GM23248 (cell line): Measurements from ENCODE around the gene ALDH7A1.

Experiments
- EZH2 ChIP-seq: fragments of 200-600 bp; sonication (generic); IDR thresholded peaks from 2 replicates; pipeline ENCODE4 v1.6.1; 2018; ENCODE audit warnings: antibody characterized with exemption, mild to moderate bottlenecking; ENCODE audit not compliant: insufficient read depth, poor library complexity, severe bottlenecking
- EZH2phosphoT487 ChIP-seq: fragments of 200-600 bp; sonication (generic); IDR thresholded peaks from 2 replicates; pipeline ENCODE4 v1.6.1; 2018; ENCODE audit warnings: antibody characterized with exemption, moderate library complexity, mild to moderate bottlenecking, low read depth; ENCODE audit not compliant: insufficient read depth

DNA sequence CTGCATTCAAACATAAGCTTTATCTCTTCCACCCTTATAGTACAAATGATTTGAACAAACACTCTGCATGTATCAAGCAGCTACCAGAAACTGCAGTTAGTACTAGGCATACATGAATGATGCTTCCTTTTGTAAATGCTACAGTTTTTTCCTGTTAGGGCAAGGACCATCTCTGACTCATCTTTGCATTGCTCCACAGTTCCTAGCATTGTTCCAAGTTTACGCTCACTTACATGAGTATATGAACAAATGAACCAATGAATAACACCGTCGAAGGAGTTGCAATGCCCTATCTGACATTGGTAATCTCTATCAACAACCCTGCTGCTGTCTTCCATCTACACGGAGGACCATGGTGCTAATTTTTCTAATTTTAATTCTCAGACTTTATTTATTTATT, 2.1 kb upstream of the ALDH7A1 start:
- no peak for TF ChIP-seq EZH2
- TF ChIP-seq EZH2phosphoT487, result no peak
